GM19397 (cell line): ENCODE results near the gene TMX2.
"Not testable (repeated sequence)": the region's sequence is repeated elsewhere in the genome, so short reads cannot be mapped to it uniquely, and the experiment has no call there.

Experiments used
- ATAC-seq: cut with Tn5 transposase; IDR thresholded peaks from one replicate; pipeline ENCODE4 v1.9.1; 2021; ENCODE audit warnings: mild to moderate bottlenecking, moderate library complexity; ENCODE audit not compliant: unreplicated experiment

The TMX2 gene

GRCh38 chr11:57712256-57713150 lies at the start of gene TMX2:
TMX2 (plus strand) TSS chr11:57712593; CDS start chr11:57712619, 26 bp downstream.
- ATAC-seq: peak; percentile 90

GRCh38 chr11:57662893-57663292 lies 49.5 kb upstream of the TMX2 start:
- no peak for ATAC-seq

- ATAC-seq: no peak
These were observed 48.4 kb upstream of the TMX2 start for GRCh38 chr11:57663975-57664374.

- peak; percentile 59 for ATAC-seq
These were observed 45.2 kb upstream of the TMX2 start for GRCh38 chr11:57667117-57667735.

- peak; percentile 86 for ATAC-seq
These were observed 44.5 kb upstream of the TMX2 start, which contains the start of gene ZDHHC5 for GRCh38 chr11:57667736-57668433. ZDHHC5 (plus strand) TSS chr11:57668114; CDS start chr11:57673091, 4,977 bp downstream.

GRCh38 chr11:57668434-57668782 lies 44.0 kb upstream of the TMX2 start:
- peak; percentile 9 for ATAC-seq

GRCh38 chr11:57674251-57674650 lies 38.1 kb upstream of the TMX2 start:
- ATAC-seq: no peak

- no peak for ATAC-seq
These were observed 37.0 kb upstream of the TMX2 start for GRCh38 chr11:57675176-57675941.

- ATAC-seq: no peak
These were observed 33.0 kb upstream of the TMX2 start for GRCh38 chr11:57679396-57679795.

- no peak for ATAC-seq
These were observed 31.9 kb upstream of the TMX2 start for GRCh38 chr11:57680552-57680874.

- ATAC-seq: no peak
These were observed 31.2 kb upstream of the TMX2 start for GRCh38 chr11:57681168-57681567.

GRCh38 chr11:57690474-57690873 lies 21.9 kb upstream of the TMX2 start:
- not testable (repeated sequence) for ATAC-seq

GRCh38 chr11:57698843-57699365 lies 13.5 kb upstream of the TMX2 start:
- ATAC-seq: no peak

- ATAC-seq: no peak
These were observed 12.6 kb upstream of the TMX2 start for GRCh38 chr11:57699813-57700212.

- no peak for ATAC-seq
These were observed 12.0 kb upstream of the TMX2 start for GRCh38 chr11:57700425-57700824.

- ATAC-seq: no peak
These were observed 9.1 kb upstream of the TMX2 start for GRCh38 chr11:57703341-57703740.

- ATAC-seq: no peak
These were observed 7.5 kb upstream of the TMX2 start for GRCh38 chr11:57704932-57705331.

GRCh38 chr11:57705432-57705831 lies 7.0 kb upstream of the TMX2 start:
- not testable (repeated sequence) for ATAC-seq

- ATAC-seq: no peak
These were observed 2.5 kb upstream of the TMX2 start for GRCh38 chr11:57709802-57710367.
